Stomach (tissue), 4 donors: ENCODE measurements around the gene SLC39A8.
A peak's percentile ranks its signal among the peaks of the same experiment; 100 is the strongest.

Source experiments
- EP300 ChIP-seq: sonication (generic); formaldehyde crosslinking; IDR thresholded peaks from one replicate; pipeline ENCODE4 v1.6.1; 2017; ENCODE audit warnings: antibody characterized with exemption
- POLR2A ChIP-seq, 4 donors: fragments of 450-650 bp; IDR thresholded peaks; one replicate each; pipeline ENCODE4 v1.6.1; 2016; ENCODE audit warnings: antibody characterized with exemption in 4 of 4, control low read depth in 2 of 4, mild to moderate bottlenecking in 1 of 4, moderate library complexity in 1 of 4
- POLR2AphosphoS5 ChIP-seq, 3 donors: sonication (generic); formaldehyde crosslinking; IDR thresholded peaks; one replicate each; pipeline ENCODE4 v1.6.1; 2016; ENCODE audit warnings: antibody characterized with exemption in 3 of 3
- TF ChIP-seq, protein P1 (sequence below), 7 experiments: fragments of 450-650 bp in 4 of 7; fragments of 200-600 bp in 3 of 7; sonication (generic) in 3 of 7; IDR thresholded peaks; one replicate each; pipeline ENCODE4 v1.5.1; 2016 to 2019; ENCODE audit warnings: antibody characterized with exemption in 7 of 7, control low read depth in 2 of 7, mild to moderate bottlenecking in 1 of 7

DNA sequence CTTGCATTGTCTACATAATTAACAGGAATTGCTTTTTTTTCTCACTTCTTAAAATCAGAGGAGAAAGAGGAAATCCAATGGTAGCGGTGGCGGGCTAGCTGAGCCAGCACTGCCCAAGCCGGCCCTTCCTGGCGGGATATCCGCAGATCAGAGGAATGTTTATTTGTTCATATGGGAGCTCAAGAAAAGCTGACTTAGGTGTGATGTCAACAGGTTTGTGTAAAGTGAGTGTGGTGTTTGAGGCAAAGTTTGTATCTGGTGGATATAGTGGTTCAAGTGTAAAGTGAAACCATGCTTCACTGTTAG lies 466 bp upstream of the SLC39A8 start:
- TF ChIP-seq, protein P1, sequence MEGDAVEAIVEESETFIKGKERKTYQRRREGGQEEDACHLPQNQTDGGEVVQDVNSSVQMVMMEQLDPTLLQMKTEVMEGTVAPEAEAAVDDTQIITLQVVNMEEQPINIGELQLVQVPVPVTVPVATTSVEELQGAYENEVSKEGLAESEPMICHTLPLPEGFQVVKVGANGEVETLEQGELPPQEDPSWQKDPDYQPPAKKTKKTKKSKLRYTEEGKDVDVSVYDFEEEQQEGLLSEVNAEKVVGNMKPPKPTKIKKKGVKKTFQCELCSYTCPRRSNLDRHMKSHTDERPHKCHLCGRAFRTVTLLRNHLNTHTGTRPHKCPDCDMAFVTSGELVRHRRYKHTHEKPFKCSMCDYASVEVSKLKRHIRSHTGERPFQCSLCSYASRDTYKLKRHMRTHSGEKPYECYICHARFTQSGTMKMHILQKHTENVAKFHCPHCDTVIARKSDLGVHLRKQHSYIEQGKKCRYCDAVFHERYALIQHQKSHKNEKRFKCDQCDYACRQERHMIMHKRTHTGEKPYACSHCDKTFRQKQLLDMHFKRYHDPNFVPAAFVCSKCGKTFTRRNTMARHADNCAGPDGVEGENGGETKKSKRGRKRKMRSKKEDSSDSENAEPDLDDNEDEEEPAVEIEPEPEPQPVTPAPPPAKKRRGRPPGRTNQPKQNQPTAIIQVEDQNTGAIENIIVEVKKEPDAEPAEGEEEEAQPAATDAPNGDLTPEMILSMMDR (IDR thresholded peaks at IDR 0.05), result peak in 2 of 7 experiments; percentile 1 to 34
- TF ChIP-seq POLR2A (IDR thresholded peaks at IDR 0.05), result no peak
- no peak for TF ChIP-seq POLR2AphosphoS5 (IDR thresholded peaks at IDR 0.05)
- no peak for TF ChIP-seq EP300
